Esophagus muscularis mucosa (tissue), 3 donors: ENCODE results near the gene LIN28A.

ENCODE experiments used
- CTCF ChIP-seq, 3 experiments: fragments of 200-600 bp in 2 of 3; fragments of 450-650 bp in 1 of 3; sonication (generic) in 2 of 3; IDR thresholded peaks; one replicate each; pipeline ENCODE4 v1.5.1; 2017 to 2019; ENCODE audit warnings: antibody characterized with exemption in 3 of 3, mild to moderate bottlenecking in 2 of 3, moderate library complexity in 1 of 3
- EP300 ChIP-seq: sonication (generic); formaldehyde crosslinking; IDR thresholded peaks from one replicate; pipeline ENCODE4 v1.6.1; 2017; ENCODE audit warnings: antibody characterized with exemption

GRCh38 chr1:26459573-26460031 is 49.0 kb downstream of the LIN28A start:
- TF ChIP-seq CTCF (IDR thresholded peaks at IDR 0.05) = no peak
- no peak for TF ChIP-seq EP300
